Measurements from ENCODE around the gene CFAP77.

GRCh38 chr9:132514821-132515220 is 104.8 kb downstream of the CFAP77 start:
- no peak for TF ChIP-seq ZNF274 (IDR thresholded peaks at IDR 0.05; ENCODE audit: low read depth, low read length)
- no peak for TF ChIP-seq SUZ12 (IDR thresholded peaks at IDR 0.05; ENCODE audit: extremely low read depth, insufficient read depth, insufficient read length)
- no peak for TF ChIP-seq YY1 (IDR thresholded peaks at IDR 0.05; ENCODE audit: insufficient read depth, insufficient read length)

All from NT2/D1 (cell line).